IMR-90 (cell line): ENCODE measurements around the gene GH2. TPM values are rescaled to one million over a fixed set of nuclear protein-coding genes. Genes with fewer than 3 reads are reported as not detected.

Experiments used
- ATAC-seq: fragments of 200-7000 bp; cut with Tn5 transposase; 2 replicates; pipeline ENCODE4 v1.9.1; 2020; ENCODE audit warnings: low read depth, mild to moderate bottlenecking, moderate library complexity
- BruUV-seq: library from RNA; stranded (reverse); fragments of 400-500 nt; replicated peaks from 2 replicates; lab custom pipeline; 2021; lab: Mats Ljungman, UMichigan
- CTCF ChIA-PET: fragments of 300-600 bp; formaldehyde crosslinking; extraction: SDS; loops from one replicate; lab custom pipeline; 2021; ENCODE audit warnings: antibody characterized with exemption; lab: Yijun Ruan, JAX
- POLR2A ChIA-PET: fragments of 300-600 bp; sonication (Branson Sonifier 250); formaldehyde crosslinking; loops from one replicate; lab custom pipeline; 2022; ENCODE audit warnings: antibody characterized with exemption; ENCODE audit not compliant: unreplicated experiment; lab: Charles Lee
- DNase-seq: peaks from one replicate; pipeline ENCODE4 v3.0.0; 2013
- H2AFZ ChIP-seq: replicated peaks from 2 replicates; pipeline ENCODE3; 2013; ENCODE audit warnings: low read length, mild to moderate bottlenecking; ENCODE audit not compliant: poor library complexity
- H2AK5ac ChIP-seq: 2 replicates; pipeline ENCODE4 v1.6.1; 2013; ENCODE audit warnings: low read depth, low read length, inconsistent platforms
- H2AK9ac ChIP-seq: replicated peaks from 2 replicates; pipeline ENCODE3; 2013; ENCODE audit warnings: mild to moderate bottlenecking, low read depth, low read length, moderate library complexity; ENCODE audit not compliant: poor library complexity
- H2BK120ac ChIP-seq: 2 replicates; pipeline ENCODE4 v1.6.1; 2013; ENCODE audit warnings: low read depth, low read length, inconsistent platforms
- H2BK15ac ChIP-seq: 3 replicates; pipeline ENCODE4 v1.6.1; 2013; ENCODE audit warnings: low read depth, low read length, inconsistent platforms
- H2BK20ac ChIP-seq: 2 replicates; pipeline ENCODE4 v1.6.1; 2013; ENCODE audit warnings: low read depth, mild to moderate bottlenecking, inconsistent platforms, low read length, moderate library complexity
- H2BK5ac ChIP-seq: 2 replicates; pipeline ENCODE4 v1.6.1; 2013; ENCODE audit warnings: mild to moderate bottlenecking, low read depth, low read length, inconsistent platforms; ENCODE audit not compliant: poor library complexity, severe bottlenecking
- H3K14ac ChIP-seq: replicated peaks from 2 replicates; pipeline ENCODE4 v1.6.1; 2013; ENCODE audit warnings: low read depth, low read length, inconsistent platforms
- H3K18ac ChIP-seq: 2 replicates; pipeline ENCODE4 v1.6.1; 2013; ENCODE audit warnings: low read depth, low read length, control low read depth
- H3K23ac ChIP-seq: 2 replicates; pipeline ENCODE4 v1.6.1; 2013; ENCODE audit warnings: low read depth, low read length, inconsistent platforms
- H3K27ac ChIP-seq: 2 replicates; pipeline ENCODE4 v1.5.1; 2013; ENCODE audit warnings: mild to moderate bottlenecking, control low read depth, low read length; ENCODE audit not compliant: insufficient read depth
- H3K27me3 ChIP-seq: 2 replicates; pipeline ENCODE4 v1.6.1; 2013; ENCODE audit warnings: low read length; ENCODE audit not compliant: control insufficient read depth, insufficient read depth
- H3K36me3 ChIP-seq: 2 replicates; pipeline ENCODE4 v1.6.1; 2013; ENCODE audit warnings: low read length, mixed read lengths; ENCODE audit not compliant: control insufficient read depth, insufficient read depth
- H3K4ac ChIP-seq: 2 replicates; pipeline ENCODE4 v1.6.1; 2013; ENCODE audit warnings: low read depth, low read length, inconsistent platforms
- H3K4me1 ChIP-seq: 2 replicates; pipeline ENCODE4 v1.6.1; 2013; ENCODE audit warnings: low read length, mixed read lengths; ENCODE audit not compliant: control insufficient read depth, insufficient read depth
- H3K4me2 ChIP-seq: 2 replicates; pipeline ENCODE4 v1.6.1; 2013; ENCODE audit warnings: low read depth, mild to moderate bottlenecking, control low read depth, low read length, moderate library complexity
- H3K4me3 ChIP-seq: 2 replicates; pipeline ENCODE4 v1.5.1; 2013; ENCODE audit warnings: low read depth, mild to moderate bottlenecking, control low read depth, low read length, moderate library complexity; ENCODE audit not compliant: insufficient read depth
- H3K56ac ChIP-seq: 2 replicates; pipeline ENCODE4 v1.6.1; 2013; ENCODE audit warnings: low read length, inconsistent platforms; ENCODE audit not compliant: insufficient read depth; ENCODE audit errors: extremely low read depth
- H3K79me1 ChIP-seq, 2 experiments: 2 replicates each; pipeline ENCODE4 v1.6.1; 2013; ENCODE audit warnings: low read length in 2 of 2, inconsistent platforms in 1 of 2, low read depth in 1 of 2
- H3K9ac ChIP-seq: 2 replicates; pipeline ENCODE4 v1.6.1; 2013; ENCODE audit warnings: low read depth, low read length, control low read depth
- H3K9me1 ChIP-seq: 2 replicates; pipeline ENCODE4 v1.6.1; 2013; ENCODE audit warnings: low read length, inconsistent platforms; ENCODE audit not compliant: insufficient read depth
- H3K9me3 ChIP-seq: 2 replicates; pipeline ENCODE4 v1.6.1; 2013; ENCODE audit warnings: low read length; ENCODE audit not compliant: control insufficient read depth, insufficient read depth
- H4K20me1 ChIP-seq: 2 replicates; pipeline ENCODE4 v1.6.1; 2013; ENCODE audit warnings: low read length, inconsistent platforms; ENCODE audit not compliant: insufficient read depth
- H4K5ac ChIP-seq: 2 replicates; pipeline ENCODE4 v1.6.1; 2013; ENCODE audit warnings: mild to moderate bottlenecking, low read depth, low read length, control low read depth
- H4K8ac ChIP-seq, 2 experiments: 2 replicates each; pipeline ENCODE4 v1.6.1; 2013; ENCODE audit warnings: low read depth in 2 of 2, low read length in 2 of 2, control low read depth in 1 of 2, inconsistent platforms in 1 of 2
- H4K91ac ChIP-seq: 2 replicates; pipeline ENCODE4 v1.6.1; 2013; ENCODE audit warnings: low read depth, low read length, inconsistent platforms; ENCODE audit not compliant: insufficient read depth
- CEBPB ChIP-seq: IDR thresholded peaks from 2 replicates; pipeline ENCODE4 v1.6.1; 2012; ENCODE audit warnings: low read depth, low read length, improper control_type of control experiment
- MAZ ChIP-seq: IDR thresholded peaks from 2 replicates; pipeline ENCODE4 v1.6.1; 2012; ENCODE audit warnings: low read depth, mild to moderate bottlenecking, low read length, improper control_type of control experiment, moderate library complexity, borderline replicate concordance
- WGBS, 2 experiments: methylation state at CpG; one replicate each; pipeline versions ENCODE4 v1.1.5 to v1.1.7; 2013; ENCODE audit warnings: missing lambda C conversion rate in 2 of 2; ENCODE audit not compliant: insufficient read length in 1 of 2; ENCODE audit errors: extremely low coverage in 2 of 2; 5-methylcytosine and 5-hydroxymethylcytosine counted together
- dilution Hi-C: fragments of 300-500 bp; cut with HindIII; formaldehyde crosslinking; loops from one replicate; pipeline ENCODE4 v1.14.3; 2018; ENCODE audit warnings: low sequenced_read_pairs; ENCODE audit not compliant: unreplicated experiment
- in situ Hi-C: fragments of 300-500 bp; cut with MboI; formaldehyde crosslinking; loops from 3 replicates; pipeline ENCODE4 v1.14.3; 2019; ENCODE audit warnings: low sequenced_read_pairs, inconsistent platforms, mixed read lengths
- intact Hi-C: fragments of 100-400 bp; cut with micrococcal nuclease; formaldehyde crosslinking; loops from 2 replicates; pipeline ENCODE4 v1.10.0; 2022
- polyA plus RNA-seq, 3 experiments: library from polyadenylated mRNA; depleted of rRNA; stranded (reverse); fragments of >200 nt; gene quantifications; 2 replicates each; pipeline ENCODE4 v1.2.3, GENCODE V29; 2012; ENCODE audit warnings: low replicate concordance in 1 of 3
- total RNA-seq: library from RNA; depleted of rRNA; stranded (reverse); fragments of >200 nt; gene quantifications from 2 replicates; pipeline ENCODE4 v1.2.3, GENCODE V29; 2012

The GH2 gene
- total and polyA plus RNA-seq, 2 of the 4 experiments (the other 2 are of a cell fraction), result not detected

GRCh38 chr17:63847525-63848249 is 34.1 kb downstream of the GH2 start:
- Histone ChIP-seq H3K79me1 (no peaks in the 10 kb centered on the region), H3K18ac (no peak overlapping the region), H3K27me3 (peaks cover 4% of the 10 kb centered on the region; the same call in 1 of the 2 replicates), H3K9me3 (0 out of 2 replicates have a peak, but pooled peaks cover 3% of the 10 kb centered on the region), H2BK15ac (no peak overlapping the region), H3K9ac (no peak overlapping the region), H3K4me3 (no peak overlapping the region), H2BK5ac (no peak overlapping the region), H4K5ac (no peak overlapping the region), H2BK20ac (no peak overlapping the region), H3K56ac (no peak overlapping the region), H3K9me1 (no peaks in the 10 kb centered on the region), H3K23ac (no peak overlapping the region), H4K20me1 (no peaks in the 10 kb centered on the region), H2AK9ac (no peak overlapping the region), H3K14ac (no peak overlapping the region), H2BK120ac (no peak overlapping the region), H3K27ac (no peak overlapping the region), H3K4me1 (peaks cover 2% of the 10 kb centered on the region; the same call in 1 of the 2 replicates), H3K4ac (no peak overlapping the region), H4K91ac (no peak overlapping the region), H3K36me3 (no peaks in the 10 kb centered on the region), H3K4me2 (no peak overlapping the region), H2AFZ (no peak overlapping the region), H2AK5ac (no peak overlapping the region), H4K8ac (no peak overlapping the region)
- intact Hi-C loops, result no loop called here
- POLR2A ChIA-PET, result no interaction called here
- dilution Hi-C loops, result no loop called here
- ATAC-seq, result no peak
- 44% methylated on average over 2 of the region's 3 CpGs; no CpG with 5 or more reads in 1 of the 2 experiments for WGBS, 2 experiments
- CTCF ChIA-PET, result no interaction called here
- in situ Hi-C loops, result no loop called here
- BruUV-seq, result no TSS peak
- no peak for DNase-seq
- TF ChIP-seq MAZ, result no peak
- no peak for TF ChIP-seq CEBPB
